Measurements from ENCODE around the gene CDCA3. TPM values are rescaled to one million over a fixed set of nuclear protein-coding genes. Genes with fewer than 3 reads are reported as not detected.

The CDCA3 gene
- total and polyA plus RNA-seq, 2 of the 13 experiments (the other 11 are each of a cell fraction or from before 2014, with no cell fraction given), result 32.7 to 56.5 TPM

GRCh38 chr12:6861391-6861790, 10.3 kb upstream of the CDCA3 start:
- H3K27me3 ChIP-seq (ENCODE audit: control insufficient read depth in 1 of 2, insufficient read depth in 2 of 2, low read length in 2 of 2), result no peaks in the 10 kb centered on the region
- H3K4me3 ChIP-seq (replicated peaks in 1 of 3; ENCODE audit: insufficient read depth in 1 of 3, low read depth in 2 of 3, low read length in 3 of 3), result no peak overlapping the region
- WGBS (ENCODE audit: low lambda C conversion rate), result 95% methylated on average over 8 of the region's 9 CpGs
- peaks cover 3% of the 10 kb centered on the region; the same call in 1 of the 2 replicates for H3K4me1 ChIP-seq (ENCODE audit: insufficient read depth, low read length)
- no TSS peak for BruUV-seq (replicated peaks)
- TF ChIP-seq CCDC6 (CRISPR knock-in tag; IDR thresholded peaks at IDR 0.05), result no peak
- no peak for TF ChIP-seq MNT (IDR thresholded peaks at IDR 0.05)
- no peaks in the 10 kb centered on the region for H4K20me1 ChIP-seq (ENCODE audit: insufficient read depth, low read length)
- H3K9ac ChIP-seq (ENCODE audit: insufficient read depth, low read depth, low read length), result no peak overlapping the region
- in situ Hi-C loops (cut with HindIII; ENCODE audit: extremely low pct_ligation_motif_present, low pct_unique_long_range_greater_than_20kb), result no loop called here
- no peak overlapping the region for H3K4me2 ChIP-seq (ENCODE audit: low read depth, low read length)
- ATAC-seq, result no peak
- H2AFZ ChIP-seq (ENCODE audit: low read length), result no peak overlapping the region
- intact Hi-C loops (cut with micrococcal nuclease; ENCODE audit: unreplicated experiment), result no loop called here
- H3K79me2 ChIP-seq (ENCODE audit: insufficient read depth, low read length), result no peaks in the 10 kb centered on the region
- no peaks in the 10 kb centered on the region for H3K9me3 ChIP-seq (ENCODE audit: low read length)
- POLR2A ChIA-PET, result interaction anchor here (1.3 kb wide), 1 partner anchor 9 kb away, joined by 3 read pairs; the partner anchor contains the start of gene USP5
- no peak overlapping the region for H3K27ac ChIP-seq (ENCODE audit: extremely low read length, insufficient read depth, low read length)
- no peak for FAIRE-seq
- CTCF ChIA-PET (ENCODE audit: low intra/inter-chr PET ratio, low total read pairs), result no interaction called here
- H3K36me3 ChIP-seq (replicated peaks in 1 of 2; ENCODE audit: control insufficient read depth in 1 of 2, insufficient read depth in 2 of 2, low read length in 2 of 2), result peaks cover 41 to 80% of the 10 kb centered on the region in 2 experiments
- DNase-seq (ENCODE audit: low spot score), result no peak

DNA sequence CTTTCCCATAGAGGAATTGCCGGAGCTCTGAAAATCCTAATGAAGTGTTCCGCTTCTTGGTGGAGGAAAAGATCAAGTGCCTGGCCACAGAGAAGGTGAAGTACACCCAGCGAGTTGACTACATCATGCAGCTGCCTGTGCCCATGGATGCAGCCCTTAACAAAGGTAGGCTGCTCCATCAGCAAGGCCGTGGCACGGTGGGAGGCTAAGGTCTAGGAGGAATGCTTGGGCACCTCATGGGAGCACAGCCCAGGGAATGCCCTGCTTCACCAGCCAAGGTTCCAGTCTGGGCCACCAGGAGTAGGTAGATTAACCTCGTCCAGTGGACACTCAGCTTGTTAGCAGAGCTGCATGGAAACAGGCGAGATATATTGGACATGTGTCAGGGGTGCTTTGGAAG, 9.9 kb upstream of the CDCA3 start:
- in situ Hi-C loops (cut with HindIII; ENCODE audit: extremely low pct_ligation_motif_present, low pct_unique_long_range_greater_than_20kb) (no loop called here), intact Hi-C loops (cut with micrococcal nuclease; ENCODE audit: unreplicated experiment) (no loop called here)
- ChIA-PET CTCF (ENCODE audit: low intra/inter-chr PET ratio, low total read pairs) (no interaction called here), POLR2A (interaction anchor here (1.3 kb wide), 1 partner anchor 9 kb away, joined by 3 read pairs; the partner anchor contains the start of gene USP5)
- no TSS peak for BruUV-seq (replicated peaks)
- Histone ChIP-seq H3K79me2 (ENCODE audit: insufficient read depth, low read length) (no peaks in the 10 kb centered on the region), H3K4me3 (replicated peaks in 1 of 3; ENCODE audit: insufficient read depth in 1 of 3, low read depth in 2 of 3, low read length in 3 of 3) (no peak overlapping the region), H4K20me1 (ENCODE audit: insufficient read depth, low read length) (no peaks in the 10 kb centered on the region), H3K36me3 (replicated peaks in 1 of 2; ENCODE audit: control insufficient read depth in 1 of 2, insufficient read depth in 2 of 2, low read length in 2 of 2) (peaks cover 44 to 82% of the 10 kb centered on the region in 2 experiments), H3K27ac (ENCODE audit: extremely low read length, insufficient read depth, low read length) (no peak overlapping the region), H3K9me3 (ENCODE audit: low read length) (no peaks in the 10 kb centered on the region), H3K4me1 (ENCODE audit: insufficient read depth, low read length) (no peaks in the 10 kb centered on the region), H3K9ac (ENCODE audit: insufficient read depth, low read depth, low read length) (no peak overlapping the region), H3K4me2 (ENCODE audit: low read depth, low read length) (no peak overlapping the region), H2AFZ (ENCODE audit: low read length) (no peak overlapping the region), H3K27me3 (ENCODE audit: control insufficient read depth in 1 of 2, insufficient read depth in 2 of 2, low read length in 2 of 2) (no peaks in the 10 kb centered on the region)
- FAIRE-seq, result no peak
- TF ChIP-seq HNRNPUL1 (IDR thresholded peaks at IDR 0.05; ENCODE audit: low read depth, low read length), result no peak
- TF ChIP-seq BRCA1 (CRISPR knock-in tag; IDR thresholded peaks at IDR 0.05), result no peak
- TF ChIP-seq KLF11 (CRISPR knock-in tag; IDR thresholded peaks at IDR 0.05), result no peak
- TF ChIP-seq FOXK1 (CRISPR knock-in tag; IDR thresholded peaks at IDR 0.05; ENCODE audit: borderline replicate concordance, low read depth), result no peak
- TF ChIP-seq POLR2AphosphoS5 (IDR thresholded peaks at IDR 0.05; ENCODE audit: low read depth, low read length), result no peak
- TF ChIP-seq NFRKB (IDR thresholded peaks at IDR 0.05), result no peak
- TF ChIP-seq PHB2 (IDR thresholded peaks at IDR 0.05; ENCODE audit: partially characterized antibody), result no peak
- TF ChIP-seq GATAD2A (CRISPR knock-in tag; IDR thresholded peaks at IDR 0.05), result no peak
- TF ChIP-seq, protein P1, sequence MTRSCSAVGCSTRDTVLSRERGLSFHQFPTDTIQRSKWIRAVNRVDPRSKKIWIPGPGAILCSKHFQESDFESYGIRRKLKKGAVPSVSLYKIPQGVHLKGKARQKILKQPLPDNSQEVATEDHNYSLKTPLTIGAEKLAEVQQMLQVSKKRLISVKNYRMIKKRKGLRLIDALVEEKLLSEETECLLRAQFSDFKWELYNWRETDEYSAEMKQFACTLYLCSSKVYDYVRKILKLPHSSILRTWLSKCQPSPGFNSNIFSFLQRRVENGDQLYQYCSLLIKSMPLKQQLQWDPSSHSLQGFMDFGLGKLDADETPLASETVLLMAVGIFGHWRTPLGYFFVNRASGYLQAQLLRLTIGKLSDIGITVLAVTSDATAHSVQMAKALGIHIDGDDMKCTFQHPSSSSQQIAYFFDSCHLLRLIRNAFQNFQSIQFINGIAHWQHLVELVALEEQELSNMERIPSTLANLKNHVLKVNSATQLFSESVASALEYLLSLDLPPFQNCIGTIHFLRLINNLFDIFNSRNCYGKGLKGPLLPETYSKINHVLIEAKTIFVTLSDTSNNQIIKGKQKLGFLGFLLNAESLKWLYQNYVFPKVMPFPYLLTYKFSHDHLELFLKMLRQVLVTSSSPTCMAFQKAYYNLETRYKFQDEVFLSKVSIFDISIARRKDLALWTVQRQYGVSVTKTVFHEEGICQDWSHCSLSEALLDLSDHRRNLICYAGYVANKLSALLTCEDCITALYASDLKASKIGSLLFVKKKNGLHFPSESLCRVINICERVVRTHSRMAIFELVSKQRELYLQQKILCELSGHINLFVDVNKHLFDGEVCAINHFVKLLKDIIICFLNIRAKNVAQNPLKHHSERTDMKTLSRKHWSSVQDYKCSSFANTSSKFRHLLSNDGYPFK (CRISPR knock-in tag; IDR thresholded peaks at IDR 0.05; ENCODE audit: borderline replicate concordance), result no peak
- TF ChIP-seq CREB1 (IDR thresholded peaks at IDR 0.05), result no peak
- TF ChIP-seq CREB1 (CRISPR knock-in tag; IDR thresholded peaks at IDR 0.05), result no peak
- TF ChIP-seq, protein P2, sequence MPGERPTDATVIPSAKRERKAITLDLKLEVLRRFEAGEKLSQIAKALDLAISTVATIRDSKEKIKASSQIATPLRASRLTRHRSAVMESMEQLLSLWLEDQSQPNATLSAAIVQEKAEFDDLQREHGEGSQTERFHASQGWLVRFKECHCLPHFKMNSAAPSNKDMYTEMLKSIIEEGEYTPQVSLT (CRISPR knock-in tag; IDR thresholded peaks at IDR 0.05; ENCODE audit: borderline replicate concordance, low read depth), result no peak
- DNase-seq (ENCODE audit: low spot score), result no peak
- 99% methylated on average over 7 of the region's 7 CpGs for WGBS (ENCODE audit: low lambda C conversion rate)
- no peak for ATAC-seq

Measured in HepG2 (cell line).